K562 (cell line): ENCODE data around the gene ANO3. TPM values are rescaled to one million over a fixed set of nuclear protein-coding genes. Genes with fewer than 3 reads are reported as not detected.

Source experiments
- ATAC-seq: fragments of 200-7000 bp; cut with Tn5 transposase; 3 replicates; pipeline ENCODE4 v1.9.1; 2020; ENCODE audit warnings: moderate library complexity
- BruUV-seq: library from RNA; stranded (reverse); fragments of 400-500 nt; replicated peaks from 2 replicates; lab custom pipeline; 2021; lab: Mats Ljungman, UMichigan
- CTCF ChIA-PET: fragments of 300-600 bp; formaldehyde crosslinking; extraction: SDS; loops from one replicate; lab custom pipeline; 2021; ENCODE audit warnings: low intra/inter-chr PET ratio; lab: Yijun Ruan, JAX
- POLR2A ChIA-PET: fragments of 300-600, 350-650 bp; sonication (Branson Sonifier 250); formaldehyde crosslinking; extraction: SDS; loops from one replicate; lab custom pipeline; 2021; ENCODE audit warnings: antibody characterized with exemption, inconsistent platforms; lab: Yijun Ruan, JAX
- DNase-seq, 4 experiments: peaks; one replicate each; pipeline versions ENCODE4 v3.0.0 to v3.0.0-alpha.2; 2011 to 2018; ENCODE audit warnings: low spot score in 3 of 4, mixed read lengths in 3 of 4; ENCODE audit errors: extremely low read depth in 1 of 4
- FAIRE-seq: peaks from 2 replicates; lab custom pipeline; 2011; peaks lifted over from hg19 to GRCh38; lab: Jason Lieb, UNC
- H2AFZ ChIP-seq: 2 replicates; pipeline ENCODE4 v1.6.0; 2011; ENCODE audit warnings: low read depth, low read length, control low read depth, inconsistent platforms
- H3K27ac ChIP-seq: fragments of 200-600 bp; 3 replicates; pipeline ENCODE4 v1.8.0; 2011; ENCODE audit warnings: low read depth, mild to moderate bottlenecking, control low read depth, inconsistent platforms, low read length, moderate library complexity, mixed read lengths; ENCODE audit errors: extremely low read depth
- H3K27me3 ChIP-seq, 2 experiments: fragments of 300-600 bp in 1 of 2; 2 replicates in 1 of 2; 3 replicates in 1 of 2; pipeline versions ENCODE4 v1.6.0 to v1.8.0; 2011; ENCODE audit warnings: inconsistent platforms in 2 of 2, low read length in 2 of 2, mild to moderate bottlenecking in 1 of 2, mixed read lengths in 1 of 2, moderate library complexity in 1 of 2; ENCODE audit not compliant: control insufficient read depth in 2 of 2, insufficient read depth in 2 of 2
- H3K36me3 ChIP-seq: fragments of 300-600 bp; 3 replicates; pipeline ENCODE4 v1.8.0; 2011; ENCODE audit warnings: mild to moderate bottlenecking, low read length, inconsistent platforms; ENCODE audit not compliant: control insufficient read depth, insufficient read depth
- H3K4me1 ChIP-seq, 2 experiments: fragments of 200-600 bp in 1 of 2; replicated peaks in 1 of 2; 2 replicates in 1 of 2; 3 replicates in 1 of 2; pipeline versions ENCODE4 v1.5.1 to v1.8.0; 2011; ENCODE audit warnings: inconsistent platforms in 2 of 2, low read length in 2 of 2, mild to moderate bottlenecking in 1 of 2, mixed read lengths in 1 of 2, moderate library complexity in 1 of 2; ENCODE audit not compliant: control insufficient read depth in 2 of 2, insufficient read depth in 2 of 2
- H3K4me2 ChIP-seq: 2 replicates; pipeline ENCODE4 v1.6.1; 2011; ENCODE audit warnings: low read length, control low read depth, inconsistent platforms, mixed read lengths; ENCODE audit not compliant: insufficient read depth
- H3K4me3 ChIP-seq: fragments of 200-600 bp; sonication (generic), shearing (Covaris generic); 2 replicates; pipeline ENCODE4 v1.5.1; 2016; ENCODE audit warnings: control low read depth, inconsistent platforms
- H3K79me2 ChIP-seq: fragments of 200-600 bp; 3 replicates; pipeline ENCODE4 v1.8.0; 2011; ENCODE audit warnings: low read length, inconsistent platforms; ENCODE audit not compliant: control insufficient read depth, insufficient read depth
- H3K9ac ChIP-seq, 2 experiments: 2 replicates each; pipeline versions ENCODE4 v1.6.0 to v1.6.1; 2011; ENCODE audit warnings: low read depth in 2 of 2, low read length in 2 of 2, control low read depth in 1 of 2, inconsistent platforms in 1 of 2, mild to moderate bottlenecking in 1 of 2, mixed read lengths in 1 of 2; ENCODE audit not compliant: insufficient read depth in 1 of 2
- H3K9me1 ChIP-seq: one replicate; pipeline ENCODE4 v1.6.0; 2011; ENCODE audit warnings: inconsistent platforms, mild to moderate bottlenecking, low read length, moderate library complexity; ENCODE audit not compliant: control insufficient read depth, insufficient read depth
- H3K9me3 ChIP-seq: replicated peaks from 2 replicates; pipeline ENCODE4 v1.5.1; 2011; ENCODE audit warnings: low read depth, low read length, inconsistent platforms; ENCODE audit not compliant: control insufficient read depth, insufficient read depth
- H4K20me1 ChIP-seq: replicated peaks from 2 replicates; pipeline ENCODE4 v1.6.1; 2011; ENCODE audit warnings: low read length, inconsistent platforms, mixed read lengths; ENCODE audit not compliant: control insufficient read depth, insufficient read depth
- BCOR ChIP-seq: fragments of 450-650 bp; IDR thresholded peaks from 2 replicates; pipeline ENCODE4 v1.6.1; 2016
- NCOA4 ChIP-seq: fragments of 450-650 bp; IDR thresholded peaks from 2 replicates; pipeline ENCODE4 v1.6.1; 2018; ENCODE audit warnings: mild to moderate bottlenecking; ENCODE audit not compliant: partially characterized antibody
- ZBTB17 ChIP-seq: fragments of 450-650 bp; formaldehyde crosslinking; IDR thresholded peaks from 2 replicates; pipeline ENCODE4 v1.4.0; 2020; ENCODE audit warnings: mild to moderate bottlenecking
- ZNF586 ChIP-seq: fragments of 450-650 bp; formaldehyde crosslinking; conservative IDR thresholded peaks from 2 replicates; pipeline ENCODE4 v1.4.0; 2020; ENCODE audit warnings: mild to moderate bottlenecking, moderate library complexity
- ZNF780A ChIP-seq: fragments of 250-450 bp; sonication (Bioruptor Pico); IDR thresholded peaks from 2 replicates; pipeline ENCODE4 v1.5.0; 2021; ENCODE audit warnings: mild to moderate bottlenecking
- WGBS: fragments of 100-300 bp; shearing (Covaris generic); methylation state at CpG from one replicate; pipeline ENCODE4 v1.1.6; 2016; ENCODE audit warnings: low coverage, mixed read lengths; ENCODE audit not compliant: insufficient coverage; ENCODE audit errors: missing lambda C conversion rate; 5-methylcytosine and 5-hydroxymethylcytosine counted together
- in situ Hi-C: fragments of 300-500 bp; cut with MboI; formaldehyde crosslinking; loops from 4 replicates; pipeline ENCODE4 v1.15.0; 2018; ENCODE audit warnings: inconsistent platforms, mixed read lengths
- intact Hi-C: fragments of 100-400 bp; cut with micrococcal nuclease; formaldehyde crosslinking; loops from 2 replicates; pipeline ENCODE4 v1.14.2; 2022
- polyA plus RNA-seq, 8 experiments: library from polyadenylated mRNA; depleted of rRNA in 4 of 8; stranded (reverse) in 5 of 8; unstranded in 3 of 8; fragments of >200 nt; fragmentation: Nextera tagmentation in 2 of 8; fragmentation: Illumina TruSeq in 1 of 8; extraction: Ambion mirVana in 2 of 8; extraction: Trizol in 1 of 8; gene quantifications; 2 replicates each; pipeline versions ENCODE4 v1.2.1 to v1.2.3, GENCODE V29; 2011 to 2014; ENCODE audit warnings: inconsistent platforms in 1 of 8, missing spikeins in 1 of 8
- total RNA-seq, 7 experiments: library from RNA; depleted of rRNA in 6 of 7; stranded (reverse); fragments of >200 nt in 6 of 7; fragmentation: Illumina TruSeq in 2 of 7; extraction: Trizol in 2 of 7; gene quantifications; 2 replicates each; pipeline versions ENCODE4 v1.2.1 to v1.2.3, GENCODE V29; 2011 to 2021; ENCODE audit warnings: low replicate concordance in 1 of 7
- TF ChIP-seq, protein P1 (sequence below): fragments of 250-450 bp; sonication (Bioruptor Pico); IDR thresholded peaks from 2 replicates; pipeline ENCODE4 v1.9.0; 2021; ENCODE audit warnings: mild to moderate bottlenecking, inconsistent platforms
- TF ChIP-seq, protein P2 (sequence below): fragments of 250-450 bp; sonication (Bioruptor Pico); IDR thresholded peaks from 2 replicates; pipeline ENCODE4 v1.4.0; 2020; ENCODE audit warnings: mild to moderate bottlenecking, moderate library complexity
- TF ChIP-seq, protein P3 (sequence below), 2 experiments: fragments of 200-800 bp in 1 of 2; sonication (Bioruptor generic) in 1 of 2; sonication (generic) in 1 of 2; formaldehyde crosslinking in 1 of 2; IDR thresholded peaks in 1 of 2; conservative IDR thresholded peaks in 1 of 2; 2 replicates each; pipeline versions ENCODE4 v1.5.0 to v1.6.1; 2016 to 2020; ENCODE audit warnings: missing compliant biosample characterization in 1 of 2, missing genetic modification characterization in 1 of 2, missing genetic modification reagents in 1 of 2
- TF ChIP-seq, protein P4 (sequence below): fragments of 250-450 bp; sonication (Bioruptor Pico); IDR thresholded peaks from 2 replicates; pipeline ENCODE4 v1.8.0; 2021; ENCODE audit warnings: borderline replicate concordance, mild to moderate bottlenecking, moderate library complexity; ENCODE audit not compliant: poor library complexity, severe bottlenecking

Gene ANO3
- total and polyA plus RNA-seq, 9 of the 15 experiments (the other 6 are each of a cell fraction or from before 2014, with no cell fraction given), result 0.01 to 0.13 (median 0.04) TPM; not detected in 1

DNA sequence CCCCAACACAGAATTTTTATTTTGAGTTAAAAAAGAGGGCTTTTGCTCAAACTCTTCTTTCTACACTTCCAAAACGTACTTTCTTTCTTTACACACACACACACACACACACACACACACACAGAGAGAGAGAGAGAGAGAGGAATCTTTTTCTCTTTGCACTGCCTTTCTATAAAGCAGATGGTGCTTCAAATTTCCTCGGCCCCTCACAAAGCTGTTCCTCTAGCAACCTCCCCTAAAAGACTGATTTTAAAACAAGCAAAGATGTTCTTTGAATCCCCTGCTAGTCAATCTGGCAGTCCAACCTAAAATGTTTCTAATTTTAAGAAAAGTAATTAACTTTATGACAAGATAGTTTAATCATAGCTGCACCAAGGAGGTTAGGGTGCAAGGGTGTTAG lies 2.7 kb upstream of the ANO3 start:
- DNase-seq (no peak), ATAC-seq (no peak), FAIRE-seq (no peak)
- H3K9me1 ChIP-seq, result no peaks in the 10 kb centered on the region
- TF ChIP-seq, protein P1, sequence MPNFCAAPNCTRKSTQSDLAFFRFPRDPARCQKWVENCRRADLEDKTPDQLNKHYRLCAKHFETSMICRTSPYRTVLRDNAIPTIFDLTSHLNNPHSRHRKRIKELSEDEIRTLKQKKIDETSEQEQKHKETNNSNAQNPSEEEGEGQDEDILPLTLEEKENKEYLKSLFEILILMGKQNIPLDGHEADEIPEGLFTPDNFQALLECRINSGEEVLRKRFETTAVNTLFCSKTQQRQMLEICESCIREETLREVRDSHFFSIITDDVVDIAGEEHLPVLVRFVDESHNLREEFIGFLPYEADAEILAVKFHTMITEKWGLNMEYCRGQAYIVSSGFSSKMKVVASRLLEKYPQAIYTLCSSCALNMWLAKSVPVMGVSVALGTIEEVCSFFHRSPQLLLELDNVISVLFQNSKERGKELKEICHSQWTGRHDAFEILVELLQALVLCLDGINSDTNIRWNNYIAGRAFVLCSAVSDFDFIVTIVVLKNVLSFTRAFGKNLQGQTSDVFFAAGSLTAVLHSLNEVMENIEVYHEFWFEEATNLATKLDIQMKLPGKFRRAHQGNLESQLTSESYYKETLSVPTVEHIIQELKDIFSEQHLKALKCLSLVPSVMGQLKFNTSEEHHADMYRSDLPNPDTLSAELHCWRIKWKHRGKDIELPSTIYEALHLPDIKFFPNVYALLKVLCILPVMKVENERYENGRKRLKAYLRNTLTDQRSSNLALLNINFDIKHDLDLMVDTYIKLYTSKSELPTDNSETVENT (CRISPR knock-in tag), result no peak
- TF ChIP-seq ZNF586 (CRISPR knock-in tag) (no peak), ZNF780A (CRISPR knock-in tag) (no peak), NCOA4 (no peak), ZBTB17 (CRISPR knock-in tag) (no peak), BCOR (no peak)
- TF ChIP-seq, protein P2, sequence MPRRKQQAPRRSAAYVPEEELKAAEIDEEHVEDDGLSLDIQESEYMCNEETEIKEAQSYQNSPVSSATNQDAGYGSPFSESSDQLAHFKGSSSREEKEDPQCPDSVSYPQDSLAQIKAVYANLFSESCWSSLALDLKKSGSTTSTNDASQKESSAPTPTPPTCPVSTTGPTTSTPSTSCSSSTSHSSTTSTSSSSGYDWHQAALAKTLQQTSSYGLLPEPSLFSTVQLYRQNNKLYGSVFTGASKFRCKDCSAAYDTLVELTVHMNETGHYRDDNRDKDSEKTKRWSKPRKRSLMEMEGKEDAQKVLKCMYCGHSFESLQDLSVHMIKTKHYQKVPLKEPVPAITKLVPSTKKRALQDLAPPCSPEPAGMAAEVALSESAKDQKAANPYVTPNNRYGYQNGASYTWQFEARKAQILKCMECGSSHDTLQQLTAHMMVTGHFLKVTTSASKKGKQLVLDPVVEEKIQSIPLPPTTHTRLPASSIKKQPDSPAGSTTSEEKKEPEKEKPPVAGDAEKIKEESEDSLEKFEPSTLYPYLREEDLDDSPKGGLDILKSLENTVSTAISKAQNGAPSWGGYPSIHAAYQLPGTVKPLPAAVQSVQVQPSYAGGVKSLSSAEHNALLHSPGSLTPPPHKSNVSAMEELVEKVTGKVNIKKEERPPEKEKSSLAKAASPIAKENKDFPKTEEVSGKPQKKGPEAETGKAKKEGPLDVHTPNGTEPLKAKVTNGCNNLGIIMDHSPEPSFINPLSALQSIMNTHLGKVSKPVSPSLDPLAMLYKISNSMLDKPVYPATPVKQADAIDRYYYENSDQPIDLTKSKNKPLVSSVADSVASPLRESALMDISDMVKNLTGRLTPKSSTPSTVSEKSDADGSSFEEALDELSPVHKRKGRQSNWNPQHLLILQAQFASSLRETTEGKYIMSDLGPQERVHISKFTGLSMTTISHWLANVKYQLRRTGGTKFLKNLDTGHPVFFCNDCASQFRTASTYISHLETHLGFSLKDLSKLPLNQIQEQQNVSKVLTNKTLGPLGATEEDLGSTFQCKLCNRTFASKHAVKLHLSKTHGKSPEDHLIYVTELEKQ (CRISPR knock-in tag), result no peak
- TF ChIP-seq, protein P3, sequence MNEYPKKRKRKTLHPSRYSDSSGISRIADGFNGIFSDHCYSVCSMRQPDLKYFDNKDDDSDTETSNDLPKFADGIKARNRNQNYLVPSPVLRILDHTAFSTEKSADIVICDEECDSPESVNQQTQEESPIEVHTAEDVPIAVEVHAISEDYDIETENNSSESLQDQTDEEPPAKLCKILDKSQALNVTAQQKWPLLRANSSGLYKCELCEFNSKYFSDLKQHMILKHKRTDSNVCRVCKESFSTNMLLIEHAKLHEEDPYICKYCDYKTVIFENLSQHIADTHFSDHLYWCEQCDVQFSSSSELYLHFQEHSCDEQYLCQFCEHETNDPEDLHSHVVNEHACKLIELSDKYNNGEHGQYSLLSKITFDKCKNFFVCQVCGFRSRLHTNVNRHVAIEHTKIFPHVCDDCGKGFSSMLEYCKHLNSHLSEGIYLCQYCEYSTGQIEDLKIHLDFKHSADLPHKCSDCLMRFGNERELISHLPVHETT (CRISPR knock-in tag; conservative IDR thresholded peaks at IDR 0.05 in 1 of 2, IDR thresholded peaks at IDR 0.05 in 1 of 2), result no peak
- TF ChIP-seq, protein P4, sequence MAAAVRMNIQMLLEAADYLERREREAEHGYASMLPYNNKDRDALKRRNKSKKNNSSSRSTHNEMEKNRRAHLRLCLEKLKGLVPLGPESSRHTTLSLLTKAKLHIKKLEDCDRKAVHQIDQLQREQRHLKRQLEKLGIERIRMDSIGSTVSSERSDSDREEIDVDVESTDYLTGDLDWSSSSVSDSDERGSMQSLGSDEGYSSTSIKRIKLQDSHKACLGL (CRISPR knock-in tag), result no peak
- H3K9ac ChIP-seq, result no peak overlapping the region
- BruUV-seq, result no TSS peak
- no peaks in the 10 kb centered on the region for H3K9me3 ChIP-seq
- H3K27ac ChIP-seq, result no peak overlapping the region
- POLR2A ChIA-PET, result no interaction called here
- no peak overlapping the region for H2AFZ ChIP-seq
- no peaks in the 10 kb centered on the region for H3K79me2 ChIP-seq
- H3K4me1 ChIP-seq, result no peaks in the 10 kb centered on the region
- intact Hi-C loops (no loop called here), in situ Hi-C loops (no loop called here)
- H4K20me1 ChIP-seq, result no peaks in the 10 kb centered on the region
- H3K4me3 ChIP-seq, result no peak overlapping the region
- H3K4me2 ChIP-seq, result no peak overlapping the region
- WGBS, result 0% methylated on average over 2 of the region's 2 CpGs
- H3K36me3 ChIP-seq, result no peaks in the 10 kb centered on the region
- CTCF ChIA-PET, result no interaction called here
- no peaks in the 10 kb centered on the region for H3K27me3 ChIP-seq
